ENCODE results near the gene UBQLN4.
A peak's percentile ranks its signal among the peaks of the same experiment; 100 is the strongest.

UBQLN4 gene

GRCh38 chr1:156053768-156054499 lies at the start of gene UBQLN4:
Gene UBQLN4 (minus strand): TSS chr1:156053798. CDS start chr1:156053701, 97 bp downstream.
- DNase-seq (ENCODE audit: low read depth), result peak; percentile 80

- no peak for DNase-seq (ENCODE audit: low read depth)
Observed at GRCh38 chr1:156102633-156103511, 49.3 kb upstream of the UBQLN4 start.

- no peak for DNase-seq (ENCODE audit: low read depth)
Observed at GRCh38 chr1:156101880-156102279, 48.3 kb upstream of the UBQLN4 start.

- no peak for DNase-seq (ENCODE audit: low read depth)
Observed at GRCh38 chr1:156100205-156100995, 46.8 kb upstream of the UBQLN4 start.

GRCh38 chr1:156099282-156099681 lies 45.7 kb upstream of the UBQLN4 start:
- DNase-seq (ENCODE audit: low read depth), result no peak

GRCh38 chr1:156098784-156099183 lies 45.2 kb upstream of the UBQLN4 start:
- DNase-seq (ENCODE audit: low read depth), result no peak

GRCh38 chr1:156097499-156098178 lies 44.0 kb upstream of the UBQLN4 start:
- no peak for DNase-seq (ENCODE audit: low read depth)

- peak; percentile 74 for DNase-seq (ENCODE audit: low read depth)
Observed at GRCh38 chr1:156096640-156097391, 43.2 kb upstream of the UBQLN4 start.

- no peak for DNase-seq (ENCODE audit: low read depth)
Observed at GRCh38 chr1:156095906-156096508, 42.4 kb upstream of the UBQLN4 start.

- no peak for DNase-seq (ENCODE audit: low read depth)
Observed at GRCh38 chr1:156091610-156092009, 38.0 kb upstream of the UBQLN4 start.

GRCh38 chr1:156090840-156091188 lies 37.2 kb upstream of the UBQLN4 start:
- peak; percentile 74 for DNase-seq (ENCODE audit: low read depth)

GRCh38 chr1:156090138-156090839 lies 36.7 kb upstream of the UBQLN4 start:
- no peak for DNase-seq (ENCODE audit: low read depth)

- DNase-seq (ENCODE audit: low read depth), result no peak
Observed at GRCh38 chr1:156089704-156090103, 36.1 kb upstream of the UBQLN4 start.

GRCh38 chr1:156086256-156086662 lies 32.7 kb upstream of the UBQLN4 start:
- no peak for DNase-seq (ENCODE audit: low read depth)

GRCh38 chr1:156083800-156084790 lies 30.5 kb upstream of the UBQLN4 start:
- DNase-seq (ENCODE audit: low read depth), result no peak

GRCh38 chr1:156082309-156083091 lies 28.9 kb upstream of the UBQLN4 start, which contains the start of gene MEX3A:
Gene MEX3A (minus strand): TSS chr1:156082465. CDS start chr1:156081998, 467 bp downstream.
- DNase-seq (ENCODE audit: low read depth), result peak; percentile 49

- no peak for DNase-seq (ENCODE audit: low read depth)
Observed at GRCh38 chr1:156081917-156082308, 28.3 kb upstream of the UBQLN4 start.
